BLaER1 treated with 17β-estradiol and CSF1 and Interleukin-3, amounts not matched to agents 10 nM and 100 nM (cell line): ENCODE results near the gene DIRAS1.

ENCODE experiments used
- H3K27ac ChIP-seq, 11 experiments: shearing (Covaris generic); formaldehyde crosslinking; 2 replicates each; pipeline ENCODE4 v1.8.1; 2022
- H3K27me3 ChIP-seq, 11 experiments: shearing (Covaris generic); formaldehyde crosslinking; 2 replicates each; pipeline ENCODE4 v1.8.1; 2022
- H3K36me3 ChIP-seq, 11 experiments: shearing (Covaris generic); formaldehyde crosslinking; 2 replicates each; pipeline ENCODE4 v1.8.1; 2022
- H3K4me1 ChIP-seq, 10 experiments: shearing (Covaris generic); formaldehyde crosslinking; 2 replicates each; pipeline ENCODE4 v1.8.1; 2022
- H3K4me2 ChIP-seq, 11 experiments: shearing (Covaris generic); formaldehyde crosslinking; 2 replicates each; pipeline ENCODE4 v1.8.1; 2022
- H3K4me3 ChIP-seq, 10 experiments: shearing (Covaris generic); formaldehyde crosslinking; 2 replicates each; pipeline ENCODE4 v1.8.1; 2022
- H3K9ac ChIP-seq, 11 experiments: shearing (Covaris generic); formaldehyde crosslinking; 2 replicates each; pipeline ENCODE4 v1.8.1; 2022
- H3K9me3 ChIP-seq, 11 experiments: shearing (Covaris generic); formaldehyde crosslinking; replicated peaks in 1 of 11; 2 replicates each; pipeline ENCODE4 v1.8.1; 2022
- H4K20me1 ChIP-seq, 11 experiments: shearing (Covaris generic); formaldehyde crosslinking; 2 replicates each; pipeline ENCODE4 v1.8.1; 2022
- Cebpa-rat ChIP-seq, 11 experiments: shearing (Covaris generic); IDR thresholded peaks; 2 replicates each; pipeline ENCODE4 v1.8.1; 2022

The DIRAS1 gene

DNA sequence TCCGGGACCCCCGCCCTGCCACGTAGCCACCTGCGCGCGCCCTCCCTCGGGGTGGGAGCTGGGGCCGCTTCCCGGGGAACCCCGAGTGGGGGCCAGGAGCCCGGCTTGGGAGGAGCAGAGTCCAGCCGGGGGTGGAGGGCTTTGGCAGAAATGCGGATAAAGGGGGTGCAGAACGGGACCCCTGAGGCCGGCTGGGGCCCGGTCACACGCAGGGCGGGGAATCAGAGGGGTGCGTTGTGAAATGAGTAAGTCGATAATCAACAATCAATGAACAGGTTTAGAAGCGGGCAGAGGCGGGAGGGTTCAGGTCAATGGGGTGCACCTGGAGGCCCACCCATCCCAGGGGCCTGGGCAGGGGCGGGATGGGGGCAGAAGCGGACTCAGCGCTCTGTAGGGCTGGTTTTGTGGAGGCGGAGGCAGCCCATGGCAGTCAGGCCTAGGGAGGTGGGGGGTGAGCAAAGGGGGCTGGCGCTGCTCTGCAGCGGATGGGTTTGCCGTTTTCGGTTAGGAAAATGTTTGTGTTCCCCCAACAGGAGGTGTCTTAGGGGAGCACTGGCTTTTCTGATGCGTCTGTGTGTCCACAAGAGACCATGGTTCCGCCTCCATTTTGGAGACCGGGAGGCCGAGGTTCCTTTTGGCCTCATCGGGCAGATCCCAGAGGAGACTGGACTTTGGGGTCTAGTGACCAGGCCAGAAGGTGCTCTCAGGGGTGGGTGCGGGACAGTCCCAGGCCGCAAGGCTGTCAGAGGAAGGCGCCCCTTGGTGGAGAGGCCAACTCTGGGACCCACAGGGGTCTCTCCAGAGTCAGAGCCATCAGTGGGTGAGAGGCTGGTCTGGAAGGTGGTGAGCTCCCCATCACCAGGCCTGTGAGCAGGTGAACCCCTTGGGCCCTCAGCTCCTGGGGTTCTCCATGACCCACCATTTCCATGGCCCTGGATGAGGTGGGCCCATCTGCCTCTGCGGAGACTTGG is 683 bp upstream of the DIRAS1 start:
- Histone ChIP-seq H3K4me2 (peak overlapping the region; percentile 92 to 99 (median 98)), H3K9ac (peak overlapping the region; percentile 75 to 87 (median 81); a peak in 21 of 22 replicates), H3K9me3 (0 out of 22 replicates have a peak, but pooled peaks cover 0 to 4% (median 0%) of the 10 kb centered on the region in 11 experiments), H3K27me3 (peaks cover 0 to 10% (median 0%) of the 10 kb centered on the region in 11 experiments; a peak in 9 of 22 replicates), H3K4me1 (peaks cover 41 to 75% (median 67%) of the 10 kb centered on the region in 10 experiments), H3K36me3 (peaks cover 0 to 22% (median 14%) of the 10 kb centered on the region in 11 experiments; a peak in 18 of 22 replicates), H3K4me3 (peak overlapping the region; percentile 69 to 79 (median 72)), H3K27ac (peak overlapping the region in 8 of 11 experiments; percentile 43 to 81 (median 59); a peak in 14 of 22 replicates), H4K20me1 (peaks cover 0 to 36% (median 13%) of the 10 kb centered on the region in 11 experiments; a peak in 11 of 22 replicates)
- no peak for TF ChIP-seq Cebpa-rat (IDR thresholded peaks at IDR 0.05)

DNA sequence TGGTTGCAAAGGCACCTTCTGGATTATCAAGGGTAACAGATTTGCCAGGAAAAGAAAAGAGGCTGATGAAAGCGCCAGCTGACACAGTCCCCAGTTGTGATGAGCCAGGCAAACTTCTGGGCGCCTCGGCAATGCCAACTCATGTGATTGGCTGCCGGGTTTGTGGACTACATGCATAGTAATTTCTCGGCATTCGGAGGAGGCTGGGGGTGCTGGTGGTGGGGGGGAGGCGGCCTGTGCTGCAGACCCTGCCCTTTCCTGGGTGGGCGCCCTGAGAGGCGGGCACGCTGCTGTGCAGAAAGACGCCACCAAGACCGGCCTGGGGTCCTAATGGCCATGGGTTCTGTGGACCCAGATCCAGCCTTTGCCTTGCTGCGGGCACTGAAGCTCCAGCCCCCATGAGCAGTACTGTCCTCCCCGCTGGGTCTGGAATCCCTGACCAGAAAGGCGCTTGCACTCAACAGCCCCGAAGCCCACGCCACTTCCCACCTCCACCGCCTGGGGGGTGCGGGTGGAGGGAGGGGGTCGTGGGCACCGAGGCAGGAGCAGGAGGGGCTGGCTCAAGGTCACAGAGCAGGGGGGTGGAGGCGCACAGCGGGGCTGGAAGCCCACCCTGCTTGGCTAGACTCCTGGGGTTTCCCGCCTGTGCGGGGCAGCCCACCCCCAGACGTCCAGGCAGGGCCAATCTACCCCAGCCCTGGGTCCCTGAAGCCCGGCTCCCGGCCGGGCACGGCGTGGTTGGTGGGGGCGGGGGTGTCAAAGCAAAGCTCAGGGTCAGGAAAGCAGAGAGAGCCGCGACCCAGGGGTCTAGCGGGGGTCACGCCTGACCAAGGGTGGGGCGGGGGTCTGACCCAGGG is 1.0 kb downstream of the DIRAS1 start:
- Histone ChIP-seq H3K27me3 (no peaks in the 10 kb centered on the region; a peak in 1 of 22 replicates), H3K36me3 (peaks cover 16 to 39% (median 31%) of the 10 kb centered on the region in 11 experiments), H3K9ac (peak overlapping the region; percentile 75 to 87 (median 83)), H3K4me2 (peak overlapping the region; percentile 97 to 100 (median 99)), H3K4me3 (peak overlapping the region; percentile 69 to 79 (median 72)), H4K20me1 (peaks cover 0 to 29% (median 12%) of the 10 kb centered on the region in 11 experiments; a peak in 8 of 22 replicates), H3K27ac (peak overlapping the region; percentile 49 to 81 (median 71); a peak in 21 of 22 replicates), H3K4me1 (peaks cover 36 to 58% (median 52%) of the 10 kb centered on the region in 10 experiments), H3K9me3 (peaks cover 13 to 20% (median 15%) of the 10 kb centered on the region in 11 experiments)
- TF ChIP-seq Cebpa-rat (IDR thresholded peaks at IDR 0.05) = no peak

DNA sequence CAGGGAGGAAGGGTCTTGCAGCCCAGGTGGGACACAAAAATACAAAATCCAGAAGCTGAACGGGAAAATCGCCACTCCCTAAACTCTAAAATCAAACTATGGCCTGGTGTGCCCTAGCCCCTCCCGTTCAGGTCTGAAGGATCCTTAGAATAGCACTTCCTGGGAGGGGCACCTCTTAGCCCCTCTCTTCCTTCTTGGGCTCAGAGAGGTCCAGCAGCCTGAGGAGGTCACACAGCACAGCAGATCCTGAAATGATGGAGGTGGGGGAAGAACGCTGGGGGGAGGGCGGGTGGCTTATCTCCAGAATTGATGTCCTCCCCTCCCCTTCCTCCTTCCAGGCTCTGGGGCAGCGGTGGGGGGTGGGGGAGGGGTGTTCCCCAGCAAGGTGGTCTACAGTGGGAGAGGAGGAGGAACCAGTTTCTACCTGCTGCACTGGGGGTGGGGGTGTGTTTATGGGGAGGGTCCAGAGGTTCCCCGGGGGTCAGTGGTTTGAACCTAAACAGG is 1.9 kb downstream of the DIRAS1 start:
- Histone ChIP-seq H3K4me3 (peak overlapping the region in 4 of 10 experiments; percentile 71 to 79 (median 73); a peak in 4 of 20 replicates), H3K4me2 (peak overlapping the region; percentile 97 to 100 (median 99)), H4K20me1 (peaks cover 0 to 29% (median 12%) of the 10 kb centered on the region in 11 experiments; a peak in 8 of 22 replicates), H3K27me3 (no peaks in the 10 kb centered on the region; a peak in 1 of 22 replicates), H3K9ac (peak overlapping the region in 10 of 11 experiments; percentile 75 to 87 (median 84); a peak in 14 of 22 replicates), H3K36me3 (peaks cover 18 to 45% (median 34%) of the 10 kb centered on the region in 11 experiments), H3K27ac (peak overlapping the region in 3 of 11 experiments; percentile 36 to 81 (median 47); a peak in 3 of 22 replicates), H3K4me1 (peaks cover 36 to 52% (median 47%) of the 10 kb centered on the region in 10 experiments), H3K9me3 (peaks cover 15 to 26% (median 20%) of the 10 kb centered on the region in 11 experiments)
- TF ChIP-seq Cebpa-rat (IDR thresholded peaks at IDR 0.05) = no peak

DNA sequence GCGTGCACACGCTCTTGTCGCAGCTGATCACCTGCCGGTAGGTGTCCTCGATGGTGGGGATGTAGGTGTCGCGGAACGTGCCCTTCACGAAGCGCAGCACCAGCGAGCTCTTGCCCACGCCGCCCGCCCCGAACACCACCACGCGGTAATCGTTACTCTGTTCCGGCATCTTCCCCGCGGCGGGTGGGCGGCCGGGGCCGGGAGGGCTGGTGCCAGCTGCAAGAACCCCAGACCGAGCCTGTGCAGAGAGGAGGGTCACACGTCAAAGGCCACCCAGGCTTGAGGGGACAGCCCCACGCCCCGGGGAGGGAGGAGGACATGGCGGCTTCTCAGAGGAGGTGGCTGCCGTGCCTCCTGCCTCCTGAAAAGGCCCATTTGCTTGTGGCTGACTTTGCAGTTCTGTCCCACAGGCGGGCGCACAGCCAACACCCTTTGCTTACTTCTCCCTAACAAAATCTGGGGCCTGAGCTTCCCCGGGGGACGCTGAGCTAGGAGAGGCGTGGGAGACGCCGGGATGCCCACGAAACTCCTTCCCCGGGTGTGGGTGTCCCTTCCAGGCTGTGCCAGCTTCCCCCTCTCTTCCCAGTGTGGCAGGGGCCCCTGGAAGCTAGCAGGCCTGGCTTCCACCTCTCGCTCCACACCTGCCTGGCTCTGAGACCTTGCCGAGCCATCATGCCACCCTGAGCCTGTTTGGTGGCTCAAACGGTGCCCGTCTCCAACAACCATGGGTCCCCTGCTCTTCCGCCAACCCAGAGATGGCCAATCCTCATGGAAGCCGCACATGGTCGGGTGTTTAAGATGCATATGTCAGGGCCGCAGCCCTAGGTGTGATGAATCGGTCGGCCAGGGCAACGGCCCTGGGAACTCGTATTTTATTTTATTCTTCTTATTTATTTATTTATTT is 3.3 kb downstream of the DIRAS1 start:
- Histone ChIP-seq H3K4me1 (peaks cover 24 to 40% (median 34%) of the 10 kb centered on the region in 10 experiments), H3K4me2 (no peak overlapping the region), H4K20me1 (peaks cover 0 to 29% (median 10%) of the 10 kb centered on the region in 11 experiments; a peak in 8 of 22 replicates), H3K36me3 (peaks cover 18 to 45% (median 34%) of the 10 kb centered on the region in 11 experiments), H3K9me3 (peaks cover 15 to 26% (median 20%) of the 10 kb centered on the region in 11 experiments), H3K4me3 (no peak overlapping the region), H3K27me3 (no peaks in the 10 kb centered on the region; a peak in 1 of 22 replicates), H3K9ac (no peak overlapping the region; a peak in 1 of 22 replicates), H3K27ac (no peak overlapping the region)
- no peak for TF ChIP-seq Cebpa-rat (IDR thresholded peaks at IDR 0.05)

DNA sequence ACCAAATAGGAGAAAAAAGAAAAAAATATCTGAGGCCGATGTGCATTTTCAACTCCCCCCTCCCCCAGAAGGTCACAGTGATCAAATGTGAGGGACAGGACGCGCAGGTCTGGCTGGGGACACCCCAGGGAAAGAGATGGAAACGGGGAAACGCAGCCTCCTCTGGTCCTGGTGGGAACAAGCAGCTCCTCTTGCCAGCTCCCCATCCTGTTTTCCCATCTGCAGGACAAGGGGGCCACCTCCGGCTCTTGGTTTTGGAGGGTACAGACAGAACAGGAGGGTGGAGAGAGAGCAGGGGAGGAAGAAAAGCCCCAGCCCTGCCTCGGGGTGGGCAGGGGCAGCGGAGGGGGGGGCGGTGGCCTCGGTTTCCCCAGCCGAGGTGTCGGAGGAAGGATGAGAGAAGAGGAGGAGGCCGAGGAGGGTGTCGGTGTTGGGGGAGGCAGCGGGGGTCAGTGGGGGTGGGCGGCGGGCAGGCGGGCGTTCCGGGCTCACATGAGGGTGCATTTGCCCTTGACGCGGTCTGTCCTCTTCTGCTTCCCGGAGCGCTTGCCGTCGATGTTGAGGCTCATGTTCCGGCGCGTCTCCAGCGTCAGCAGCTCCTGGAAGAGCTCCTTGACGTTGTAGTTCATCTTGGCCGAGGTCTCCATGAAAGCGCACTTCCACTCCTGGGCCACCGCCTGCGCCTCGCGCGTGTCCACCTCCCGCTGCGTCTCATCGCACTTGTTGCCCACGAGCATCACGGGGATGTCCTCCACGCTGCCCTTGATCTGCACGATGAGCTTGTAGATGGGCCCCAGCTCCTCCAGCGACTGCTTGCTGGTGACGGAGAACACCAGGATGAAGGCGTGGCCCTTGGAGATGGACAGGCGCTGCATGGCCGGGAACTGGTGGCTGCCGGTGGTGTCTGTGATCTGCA is 4.2 kb downstream of the DIRAS1 start:
- peaks cover 22 to 40% (median 34%) of the 10 kb centered on the region in 10 experiments for H3K4me1 ChIP-seq
- peaks cover 0 to 29% (median 10%) of the 10 kb centered on the region in 11 experiments; a peak in 8 of 22 replicates for H4K20me1 ChIP-seq
- no peak overlapping the region for H3K27ac ChIP-seq
- H3K4me2 ChIP-seq = no peak overlapping the region
- H3K9ac ChIP-seq = no peak overlapping the region
- H3K27me3 ChIP-seq = no peaks in the 10 kb centered on the region; a peak in 1 of 22 replicates
- TF ChIP-seq Cebpa-rat (IDR thresholded peaks at IDR 0.05) = no peak
- H3K36me3 ChIP-seq = peaks cover 18 to 45% (median 34%) of the 10 kb centered on the region in 11 experiments
- H3K4me3 ChIP-seq = no peak overlapping the region
- peaks cover 15 to 26% (median 20%) of the 10 kb centered on the region in 11 experiments for H3K9me3 ChIP-seq

DNA sequence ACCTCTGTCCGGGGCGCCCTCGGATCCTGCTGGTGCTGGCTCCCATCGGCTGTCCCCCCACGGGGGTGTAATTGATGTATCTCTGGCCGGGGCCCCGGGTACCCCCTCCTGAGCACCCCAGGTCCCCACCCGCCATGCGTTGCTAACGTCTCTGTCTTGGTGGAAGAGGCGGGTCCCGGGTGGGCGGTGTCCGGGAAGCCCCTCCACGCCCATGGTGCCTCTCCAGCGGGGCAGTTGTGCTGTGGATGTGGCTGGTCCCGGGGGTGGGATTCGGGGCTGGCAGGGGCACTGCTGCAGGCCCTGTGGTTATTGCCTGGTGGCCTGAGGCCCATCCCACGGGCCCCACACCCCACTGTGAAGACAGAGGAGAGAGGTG is 4.9 kb downstream of the DIRAS1 start:
- no peak overlapping the region for H3K27ac ChIP-seq
- peaks cover 18 to 45% (median 34%) of the 10 kb centered on the region in 11 experiments for H3K36me3 ChIP-seq
- H3K9me3 ChIP-seq = peaks cover 15 to 26% (median 20%) of the 10 kb centered on the region in 11 experiments
- H3K4me3 ChIP-seq = no peak overlapping the region
- peaks cover 23 to 41% (median 35%) of the 10 kb centered on the region in 10 experiments for H3K4me1 ChIP-seq
- H4K20me1 ChIP-seq = peaks cover 0 to 29% (median 10%) of the 10 kb centered on the region in 11 experiments; a peak in 8 of 22 replicates
- no peak overlapping the region for H3K4me2 ChIP-seq
- TF ChIP-seq Cebpa-rat (IDR thresholded peaks at IDR 0.05) = no peak
- H3K9ac ChIP-seq = no peak overlapping the region
- no peaks in the 10 kb centered on the region for H3K27me3 ChIP-seq
